ENCODE results near the gene B3GNT2.

GRCh38 chr2:62163834-62164233 lies 32.1 kb upstream of the B3GNT2 start:
- TF ChIP-seq CTCF (IDR thresholded peaks at IDR 0.05) (no peak), EP300 (IDR thresholded peaks at IDR 0.05) (no peak), POLR2A (IDR thresholded peaks at IDR 0.05) (no peak), POLR2AphosphoS5 (IDR thresholded peaks at IDR 0.05) (no peak)
